Measurements from ENCODE around the gene SLC19A1.

The SLC19A1 gene

DNA sequence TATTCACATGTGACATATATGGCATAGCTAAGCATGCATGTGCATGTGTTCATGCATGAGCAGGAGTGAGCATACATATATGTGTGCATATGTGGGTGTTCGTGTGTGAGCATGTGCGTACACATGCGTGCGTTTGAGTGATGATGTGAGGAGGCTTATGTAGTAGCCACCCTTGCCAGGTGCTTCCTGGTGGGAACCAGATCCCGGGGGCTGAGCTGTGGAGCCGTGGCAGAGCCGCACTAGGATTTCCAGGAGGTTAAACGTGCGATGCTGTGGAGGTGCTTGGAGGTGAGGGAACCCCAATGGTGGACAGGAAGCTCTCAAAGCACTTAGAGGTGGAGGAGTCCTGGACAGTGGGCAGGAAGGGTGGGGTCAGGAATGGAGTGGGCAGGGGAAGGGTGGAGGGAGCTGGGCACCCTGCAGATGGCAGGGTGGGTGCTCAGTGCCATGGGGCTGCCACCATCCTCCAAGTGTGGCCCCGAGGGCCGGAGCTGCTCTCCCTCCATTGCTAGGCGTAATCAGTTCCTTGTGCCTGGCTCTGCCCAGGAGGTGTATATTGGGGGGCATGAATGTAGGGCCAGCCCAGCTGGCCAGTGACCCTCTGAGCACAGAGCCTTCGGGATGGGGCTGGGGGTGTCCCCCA is 88.8 kb downstream of the SLC19A1 start:
- no peak for DNase-seq (ENCODE audit: low read depth)

DNA sequence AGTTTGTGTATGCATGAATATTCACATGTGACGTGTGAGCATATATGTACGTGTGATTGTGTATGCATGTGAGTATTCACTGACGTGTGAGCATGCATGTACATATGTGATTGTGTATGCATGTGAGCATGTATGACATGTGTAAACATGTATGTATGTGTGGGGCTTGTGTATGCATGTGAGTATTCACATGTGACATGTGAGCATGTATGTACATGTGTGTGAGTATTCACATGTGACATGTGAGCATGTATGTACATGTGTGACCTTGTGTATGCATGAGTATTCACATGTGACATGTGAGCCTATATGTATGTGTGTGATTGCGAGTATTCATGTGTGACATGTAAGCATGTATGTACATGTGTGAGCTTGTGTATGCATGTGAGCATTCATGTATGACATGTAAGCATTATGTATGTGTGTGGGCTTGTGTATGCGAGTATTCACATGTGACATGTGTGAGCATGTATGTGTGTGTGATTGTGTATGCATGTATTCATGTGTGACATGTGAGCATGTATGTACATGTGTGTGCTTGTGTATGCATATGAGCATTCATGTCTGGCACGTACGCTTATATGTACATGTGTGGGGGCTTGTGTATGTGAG is 89.4 kb downstream of the SLC19A1 start:
- no peak for DNase-seq (ENCODE audit: low read depth)

DNA sequence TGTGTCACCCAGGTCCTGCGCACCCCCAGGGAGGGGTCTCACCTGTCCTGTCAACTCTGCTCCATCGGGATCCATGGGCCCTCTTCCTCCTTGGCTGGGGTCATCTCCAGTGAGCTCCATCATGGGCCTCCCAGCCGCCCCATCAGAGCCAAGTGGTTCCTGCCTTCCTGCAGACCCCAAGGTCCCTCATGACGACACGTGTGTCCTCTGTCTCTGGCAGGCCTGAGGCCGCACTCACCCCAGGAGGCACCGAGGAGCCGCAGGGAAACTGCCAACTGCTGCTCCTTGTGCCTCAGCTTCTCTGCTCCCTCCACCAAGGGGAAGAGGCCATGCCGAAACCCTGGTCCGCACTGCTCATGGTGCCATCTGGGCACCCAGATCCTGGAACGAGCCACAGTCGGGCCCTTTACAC is 90.5 kb downstream of the SLC19A1 start:
- no peak for DNase-seq (ENCODE audit: low read depth)

DNA sequence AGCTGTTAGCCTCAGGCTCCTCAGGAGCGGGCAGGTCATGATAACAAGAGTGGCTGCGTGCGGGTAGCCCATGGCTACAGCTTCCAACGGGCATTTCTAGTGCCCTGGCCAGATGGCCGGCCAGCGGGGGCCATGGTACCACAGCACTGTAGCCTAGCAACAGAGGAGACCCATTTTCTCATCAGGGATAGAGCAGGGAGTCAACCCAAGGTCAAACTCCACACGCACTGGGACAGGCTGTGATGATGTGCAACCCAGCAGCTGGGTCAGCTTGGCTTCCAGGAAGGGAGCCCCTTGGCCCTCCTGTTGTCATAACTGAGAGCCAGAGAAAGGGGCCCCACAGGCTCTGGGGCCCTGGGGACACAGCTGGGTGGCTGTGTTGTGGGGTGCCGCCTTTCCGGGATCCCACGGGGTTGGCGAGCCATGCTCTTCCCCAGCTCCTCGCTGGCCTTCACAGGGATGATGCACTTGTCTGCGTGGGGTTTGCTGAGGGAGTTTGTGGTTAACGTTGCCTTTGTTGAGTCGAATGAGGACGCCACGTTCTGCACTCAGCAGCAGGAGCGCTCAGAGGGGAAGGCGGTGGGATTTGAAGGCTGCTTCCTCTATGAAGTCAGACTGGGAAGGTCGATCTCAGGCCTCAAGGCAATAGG is 91.0 kb downstream of the SLC19A1 start:
- DNase-seq (ENCODE audit: low read depth): no peak

DNA sequence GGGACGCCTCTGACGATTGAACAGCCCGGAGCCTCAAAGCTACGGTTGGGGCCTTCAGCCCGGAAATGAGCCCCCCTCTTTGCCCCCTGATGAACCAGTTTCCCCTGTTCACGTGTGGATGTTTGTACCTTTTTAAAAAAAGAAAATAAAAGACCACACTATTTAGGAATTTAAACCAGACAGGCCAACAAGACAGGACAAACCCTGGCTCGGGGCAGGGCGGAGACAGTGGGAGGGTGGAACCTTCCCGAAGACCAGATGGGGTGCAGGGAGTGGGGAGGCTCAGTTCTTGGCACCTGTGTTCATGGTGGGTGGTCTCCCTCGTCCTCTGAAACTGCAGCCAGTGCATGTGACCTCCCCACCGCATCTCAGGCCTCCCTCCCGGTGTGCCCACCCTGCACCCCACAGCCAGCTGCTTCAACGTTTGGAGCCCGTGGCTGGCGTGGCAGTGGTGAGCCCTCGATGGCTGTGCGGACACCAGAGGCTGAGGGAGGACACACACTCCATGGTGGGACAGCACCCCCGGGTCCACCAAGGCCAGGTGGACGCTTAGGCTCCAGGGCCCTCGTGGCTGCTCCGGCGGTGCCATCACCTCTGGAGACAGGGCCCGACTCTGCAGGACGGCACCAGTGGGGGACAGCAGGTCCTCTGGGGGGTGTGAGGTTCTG is 91.7 kb downstream of the SLC19A1 start:
- no peak for DNase-seq (ENCODE audit: low read depth)

DNA sequence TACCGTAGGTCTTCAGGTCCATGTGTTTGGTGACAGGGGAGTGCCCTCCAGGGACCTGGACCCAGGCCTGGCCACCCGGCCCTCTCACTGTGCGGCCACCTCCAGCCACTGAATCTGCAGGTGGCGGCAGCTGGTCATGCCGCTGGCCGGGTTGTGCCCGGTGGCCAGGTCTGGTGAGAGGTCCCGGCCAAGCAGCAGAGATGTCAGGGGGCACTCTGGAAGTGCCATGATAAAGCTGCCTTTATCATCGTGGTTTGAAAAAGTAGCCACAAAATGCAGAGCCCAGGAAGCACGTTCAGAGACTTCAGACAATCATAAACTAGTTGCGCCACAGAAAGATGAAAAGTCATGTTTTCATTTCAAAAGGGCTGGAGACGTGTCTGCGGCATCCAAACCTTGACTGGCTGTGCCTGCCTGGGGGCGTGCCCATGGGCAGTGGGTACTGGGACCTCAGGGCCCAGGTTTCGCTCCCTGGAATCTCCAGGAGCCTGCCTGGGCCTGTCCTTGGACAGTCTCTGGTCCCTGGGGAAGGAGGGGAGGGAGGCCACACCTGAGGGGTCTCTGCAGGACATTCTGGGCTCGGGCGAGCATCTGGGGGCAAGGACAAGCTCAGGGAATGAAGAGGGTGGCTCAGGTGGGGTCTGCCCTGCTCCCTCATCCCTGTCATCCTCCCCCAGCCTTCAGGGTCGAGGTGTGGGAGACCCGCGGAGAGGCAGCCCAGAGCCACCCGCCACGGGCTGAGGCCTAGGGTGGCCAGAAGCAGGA is 92.4 kb downstream of the SLC19A1 start:
- DNase-seq (ENCODE audit: low read depth): no peak

DNA sequence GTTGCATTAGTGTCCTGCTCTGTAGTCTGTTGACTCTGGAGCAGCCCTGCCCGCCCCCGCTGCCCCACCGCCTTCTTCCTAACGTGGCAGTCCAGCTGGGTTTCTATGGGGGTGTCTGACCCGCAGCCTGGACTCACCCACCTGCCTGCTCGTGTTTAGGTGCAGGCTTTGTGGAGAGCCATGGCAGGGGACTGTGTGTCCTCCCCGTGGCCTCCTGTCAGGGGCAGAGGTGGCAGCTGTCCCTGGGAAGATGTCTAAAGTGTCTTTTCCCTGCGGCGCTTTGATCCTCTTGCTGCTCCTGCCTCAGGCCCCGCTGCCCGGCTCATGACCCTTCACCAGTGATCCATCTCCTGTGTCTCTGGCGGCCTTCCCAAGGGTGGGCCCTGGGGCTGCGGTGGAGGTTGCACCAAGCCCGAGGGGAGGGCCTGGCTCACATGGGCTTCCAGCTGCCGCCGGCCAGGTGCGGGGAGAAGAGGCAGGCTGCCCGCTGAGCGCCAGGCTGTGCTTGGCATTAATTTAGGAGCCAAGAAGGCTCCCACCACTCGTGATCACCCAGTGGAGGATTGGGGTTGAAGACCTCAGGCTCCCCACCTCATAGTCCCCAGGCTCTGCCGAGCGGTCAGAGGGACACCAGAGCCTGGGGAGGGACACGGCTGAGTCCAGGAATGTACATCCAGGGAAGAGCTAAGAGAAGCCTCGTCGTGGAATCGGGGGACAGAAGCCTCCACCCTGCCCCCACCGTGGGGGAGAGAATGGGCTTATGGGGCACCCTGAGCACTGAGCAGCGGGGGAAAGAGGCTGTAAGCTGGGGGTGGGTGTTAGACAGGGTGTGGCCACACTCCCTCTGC is 93.2 kb downstream of the SLC19A1 start:
- no peak for DNase-seq (ENCODE audit: low read depth)

DNA sequence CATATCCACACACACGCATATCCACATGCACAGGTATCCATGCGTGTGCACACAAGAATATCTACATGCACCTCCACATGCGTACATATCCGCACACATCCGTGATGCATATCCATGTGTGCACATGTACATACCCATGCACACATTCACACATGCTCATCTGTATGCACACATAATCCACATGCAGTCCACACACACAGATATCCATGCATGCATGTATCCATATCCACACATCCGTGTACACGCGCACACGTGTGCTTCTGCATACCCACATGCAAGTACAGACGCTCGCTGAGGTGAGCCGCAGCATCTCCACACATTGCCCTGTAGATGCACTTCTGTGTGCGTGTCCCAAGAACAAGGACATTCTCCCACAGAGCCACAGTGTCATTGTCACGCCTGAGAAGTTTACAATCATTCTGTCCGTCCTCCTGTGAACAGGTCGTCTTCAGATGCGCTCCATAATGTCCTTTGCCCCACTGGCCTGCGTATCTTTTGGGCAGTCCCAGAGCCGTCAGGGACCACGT is 93.9 kb downstream of the SLC19A1 start:
- no peak for DNase-seq (ENCODE audit: low read depth)
